GM12875 (cell line): ENCODE results near the gene PCCA.
"Not testable (repeated sequence)": the region's sequence is repeated elsewhere in the genome, so short reads cannot be mapped to it uniquely, and the experiment has no call there.

Experiments used
- H3K4me3 ChIP-seq: one replicate; pipeline ENCODE4 v1.5.1; 2011; ENCODE audit warnings: low read depth, low read length, control low read depth
- CTCF ChIP-seq: IDR thresholded peaks from 2 replicates; pipeline ENCODE4 v1.5.1; 2011; ENCODE audit warnings: low read depth, mild to moderate bottlenecking, control low read depth, inconsistent platforms, low read length, moderate library complexity, borderline replicate concordance; ENCODE audit not compliant: insufficient read depth

Gene PCCA

GRCh38 chr13:100304229-100304628 lies 215.3 kb downstream of the PCCA start:
- H3K4me3 ChIP-seq, result no peak overlapping the region
- no peak for TF ChIP-seq CTCF

GRCh38 chr13:100305398-100305797 lies 216.5 kb downstream of the PCCA start:
- H3K4me3 ChIP-seq, result no peak overlapping the region
- no peak for TF ChIP-seq CTCF

GRCh38 chr13:100306030-100306429 lies 217.1 kb downstream of the PCCA start:
- TF ChIP-seq CTCF, result no peak
- H3K4me3 ChIP-seq, result no peak overlapping the region

GRCh38 chr13:100306434-100306999 lies 217.6 kb downstream of the PCCA start:
- no peak overlapping the region for H3K4me3 ChIP-seq
- no peak for TF ChIP-seq CTCF

GRCh38 chr13:100314132-100314910 lies 225.4 kb downstream of the PCCA start:
- no peak for TF ChIP-seq CTCF
- H3K4me3 ChIP-seq, result no peak overlapping the region

GRCh38 chr13:100315522-100315921 lies 226.6 kb downstream of the PCCA start:
- no peak overlapping the region for H3K4me3 ChIP-seq
- no peak for TF ChIP-seq CTCF

GRCh38 chr13:100318473-100318872 lies 229.6 kb downstream of the PCCA start:
- H3K4me3 ChIP-seq, result not testable (repeated sequence)
